ENCODE measurements around the gene PCNX2.
"Not testable (repeated sequence)": the region's sequence is repeated elsewhere in the genome, so short reads cannot be mapped to it uniquely, and the experiment has no call there.

Gene PCNX2

GRCh38 chr1:233179638-233180037, 115.9 kb downstream of the PCNX2 start:
- in situ Hi-C loops (cut with MboI; ENCODE audit: low sequenced_read_pairs): loop anchor here (10.0 kb wide), 1 partner anchor 545 kb away; the partner anchor contains the start of gene SIPA1L2

GRCh38 chr1:233172201-233172600, 123.3 kb downstream of the PCNX2 start:
- in situ Hi-C loops (cut with MboI; ENCODE audit: low sequenced_read_pairs): loop anchor here (10.0 kb wide), 1 partner anchor 537 kb away; the partner anchor contains the start of gene SIPA1L2

DNA sequence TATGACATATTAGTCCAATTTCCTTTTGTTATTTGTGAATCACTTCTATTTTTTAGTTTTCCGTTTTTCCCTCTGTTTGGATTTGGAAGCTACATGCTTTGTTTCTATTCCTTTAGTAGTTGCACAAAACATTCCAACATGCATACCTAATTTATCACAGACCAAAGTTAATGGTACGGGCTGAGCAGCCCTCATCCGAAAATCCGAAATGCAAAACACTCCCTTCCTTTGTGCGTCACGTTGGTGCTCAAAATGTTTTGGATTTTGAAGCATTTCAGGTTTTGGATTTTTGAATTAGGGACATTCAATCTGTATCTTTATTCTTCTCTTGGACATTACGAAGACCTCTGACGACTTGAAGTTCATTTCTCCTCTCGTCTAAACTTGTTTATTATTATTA, 124.8 kb downstream of the PCNX2 start:
- in situ Hi-C loops (cut with MboI; ENCODE audit: low sequenced_read_pairs): loop anchor here (10.0 kb wide), 1 partner anchor 536 kb away; the partner anchor contains the start of gene SIPA1L2

- in situ Hi-C loops (cut with MboI; ENCODE audit: low sequenced_read_pairs): no loop called here
Measured at GRCh38 chr1:233168384-233168783, 127.1 kb downstream of the PCNX2 start.

DNA sequence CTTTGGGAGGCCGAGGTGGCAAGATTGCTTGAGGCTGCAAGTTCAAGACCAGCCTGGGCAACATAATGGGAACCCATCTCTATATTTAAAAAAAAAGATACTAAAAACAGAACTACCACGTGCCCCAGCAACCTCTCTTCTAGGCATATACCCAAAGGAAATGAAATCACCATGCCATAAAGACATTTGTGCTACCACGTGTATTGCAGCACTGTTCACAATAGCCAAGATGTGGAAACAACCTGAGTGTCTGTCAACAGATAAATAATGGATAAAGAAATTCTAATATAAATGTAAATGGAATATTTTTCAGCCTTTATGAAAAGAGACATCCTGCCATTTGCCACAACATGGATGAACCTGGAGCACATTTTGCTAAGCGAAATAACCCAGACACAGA, 128.6 kb downstream of the PCNX2 start:
- in situ Hi-C loops (cut with MboI; ENCODE audit: low sequenced_read_pairs): no loop called here

GRCh38 chr1:233163696-233164095, 131.8 kb downstream of the PCNX2 start:
- in situ Hi-C loops (cut with MboI; ENCODE audit: low sequenced_read_pairs): no loop called here

DNA sequence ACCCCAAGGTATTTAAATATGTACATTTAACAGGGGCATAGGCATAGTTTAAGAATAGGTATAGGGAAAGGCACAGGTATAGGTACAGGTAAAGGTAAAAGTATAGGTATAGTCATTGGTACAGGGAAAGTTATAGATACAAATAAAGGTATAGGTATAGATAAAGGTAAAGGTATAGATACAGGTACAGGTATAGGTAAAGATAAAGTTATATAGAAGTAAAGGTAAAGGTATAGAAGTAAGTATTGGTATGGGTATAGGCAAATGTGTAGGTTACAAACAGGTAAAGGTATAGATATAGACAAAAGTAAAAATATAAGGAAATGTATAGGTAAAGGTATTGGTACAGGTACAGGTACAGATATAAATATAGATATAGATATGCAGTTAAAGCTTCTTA, 137.2 kb downstream of the PCNX2 start:
- in situ Hi-C loops (cut with MboI; ENCODE audit: low sequenced_read_pairs): no loop called here

- in situ Hi-C loops (cut with MboI; ENCODE audit: low sequenced_read_pairs): no loop called here
Measured at GRCh38 chr1:233157245-233157644, 138.3 kb downstream of the PCNX2 start.

DNA sequence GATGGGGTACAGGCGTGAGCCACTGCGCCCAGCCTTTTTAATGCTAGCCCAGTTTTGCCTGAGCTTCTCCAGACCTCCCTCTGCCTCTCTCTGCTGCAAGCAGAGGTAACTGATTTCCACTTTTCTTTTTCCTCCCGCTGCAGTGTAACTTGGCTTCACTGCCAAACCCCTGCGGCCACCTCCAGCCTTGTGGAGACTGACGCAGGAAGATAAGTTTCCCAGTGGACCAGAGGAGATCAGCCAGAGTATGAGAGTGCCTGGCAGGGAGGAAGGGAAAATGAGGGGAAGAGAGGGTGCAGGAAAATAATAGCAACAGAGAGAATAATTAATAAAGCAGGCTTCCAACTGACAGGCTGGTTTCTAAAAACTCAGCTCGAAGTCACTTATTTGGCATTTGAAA, 143.7 kb downstream of the PCNX2 start:
- in situ Hi-C loops (cut with MboI; ENCODE audit: low sequenced_read_pairs): no loop called here

DNA sequence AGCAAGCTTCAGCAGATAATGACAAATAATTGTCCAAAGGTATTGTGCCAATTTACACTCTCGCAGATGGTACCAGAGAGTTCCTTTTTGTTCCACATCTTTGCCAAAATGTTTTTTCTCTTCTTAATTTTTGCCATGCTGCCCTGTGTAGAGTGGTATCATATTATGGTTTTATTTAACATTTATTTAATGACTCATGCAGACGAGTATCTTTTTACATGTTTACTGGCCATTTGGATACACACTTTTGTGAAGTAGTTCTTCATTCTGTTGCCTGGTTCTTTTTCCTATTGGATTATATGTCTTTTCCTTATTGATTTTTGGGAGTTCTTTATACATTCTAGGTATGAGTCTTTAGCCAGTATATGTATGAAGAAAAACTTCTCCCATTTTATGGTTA, 151.1 kb downstream of the PCNX2 start:
- in situ Hi-C loops (cut with MboI; ENCODE audit: low sequenced_read_pairs): no loop called here

DNA sequence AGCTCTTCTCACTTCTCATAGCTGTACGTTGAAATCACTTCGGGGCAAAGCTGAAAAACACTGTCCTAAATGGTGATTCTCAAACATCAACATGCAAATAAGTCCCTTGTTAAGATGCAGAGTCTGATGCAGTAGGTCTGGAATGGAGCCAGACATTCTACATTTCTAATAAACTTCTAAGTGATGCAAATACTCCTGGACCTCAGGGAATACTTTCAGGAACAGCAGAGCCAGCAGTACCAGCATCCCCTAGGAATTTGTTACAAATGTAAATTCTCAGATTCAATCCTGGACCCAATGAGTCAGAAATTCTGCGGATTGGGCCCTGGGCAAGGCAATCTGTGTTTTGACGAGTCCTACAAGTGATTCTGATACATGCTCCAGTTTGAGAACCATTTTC, 152.3 kb downstream of the PCNX2 start:
- in situ Hi-C loops (cut with MboI; ENCODE audit: low sequenced_read_pairs): no loop called here

- in situ Hi-C loops (cut with MboI; ENCODE audit: low sequenced_read_pairs): no loop called here
Measured at GRCh38 chr1:233140974-233141373, 154.6 kb downstream of the PCNX2 start.

- in situ Hi-C loops (cut with MboI; ENCODE audit: low sequenced_read_pairs): no loop called here
Measured at GRCh38 chr1:233140499-233140898, 155.0 kb downstream of the PCNX2 start.

- in situ Hi-C loops (cut with MboI; ENCODE audit: low sequenced_read_pairs): no loop called here
Measured at GRCh38 chr1:233138788-233139585, 156.5 kb downstream of the PCNX2 start.

DNA sequence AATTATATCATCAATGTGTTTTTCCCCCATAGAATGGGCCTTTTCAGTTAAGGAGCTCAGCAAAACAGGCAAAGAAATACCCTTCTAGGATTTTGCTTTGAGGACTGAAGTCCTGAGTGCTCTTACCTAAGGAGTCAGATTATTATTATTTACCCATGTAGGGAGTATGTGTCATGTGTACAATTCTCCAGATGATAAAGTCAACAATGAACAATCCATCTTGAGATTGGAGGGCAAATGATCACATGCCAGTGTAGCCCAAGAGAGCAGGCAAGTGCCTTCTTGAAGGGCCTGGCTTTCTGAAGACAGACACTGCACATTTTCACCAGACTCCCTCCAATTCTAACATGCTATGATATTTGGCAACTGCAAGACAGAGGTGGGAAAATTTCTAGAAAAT, 159.7 kb downstream of the PCNX2 start:
- in situ Hi-C loops (cut with MboI; ENCODE audit: low sequenced_read_pairs): no loop called here

- in situ Hi-C loops (cut with MboI; ENCODE audit: low sequenced_read_pairs): no loop called here
Measured at GRCh38 chr1:233132445-233132844, 163.1 kb downstream of the PCNX2 start.

DNA sequence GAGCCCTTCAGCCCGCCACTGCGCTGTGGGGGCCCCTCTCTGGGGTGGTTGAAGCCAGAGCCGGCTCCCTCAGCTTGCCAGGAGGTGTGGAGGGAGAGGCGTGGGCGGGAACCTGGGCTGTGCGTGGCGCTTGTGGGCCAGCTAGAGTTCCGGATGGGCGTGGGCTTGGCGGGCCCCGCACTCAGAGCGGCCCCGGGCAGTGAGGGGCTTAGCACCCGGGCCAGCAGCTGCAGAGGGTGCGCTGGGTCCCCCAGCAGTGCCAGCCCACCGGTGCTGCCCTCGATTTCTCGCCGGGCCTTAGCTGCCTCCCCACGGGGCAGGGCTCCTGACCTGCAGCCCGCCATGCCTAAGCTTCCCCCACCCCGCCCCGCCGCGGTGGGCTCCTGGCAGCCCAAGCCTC, 166.5 kb downstream of the PCNX2 start:
- in situ Hi-C loops (cut with MboI; ENCODE audit: low sequenced_read_pairs): not testable (repeated sequence)

DNA sequence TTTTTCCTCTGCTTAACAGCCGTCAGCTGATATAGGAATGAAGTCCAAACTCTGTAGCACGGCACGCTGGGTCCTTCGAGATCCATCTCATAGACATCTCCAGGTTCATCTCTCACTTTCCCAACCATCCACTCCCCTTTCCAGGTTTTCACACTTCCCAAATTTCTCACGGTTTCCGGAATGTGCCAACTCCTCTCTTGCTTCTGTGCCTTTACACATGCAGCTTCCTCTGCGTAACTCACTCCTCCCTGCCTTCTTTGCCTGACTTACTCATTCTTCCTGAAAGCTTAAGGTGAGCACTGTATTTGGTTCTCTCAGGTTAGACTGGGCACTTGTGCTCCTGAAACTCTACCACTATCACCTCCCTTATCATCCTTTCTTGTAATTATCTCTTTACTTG, 168.4 kb downstream of the PCNX2 start:
- in situ Hi-C loops (cut with MboI; ENCODE audit: low sequenced_read_pairs): no loop called here

DNA sequence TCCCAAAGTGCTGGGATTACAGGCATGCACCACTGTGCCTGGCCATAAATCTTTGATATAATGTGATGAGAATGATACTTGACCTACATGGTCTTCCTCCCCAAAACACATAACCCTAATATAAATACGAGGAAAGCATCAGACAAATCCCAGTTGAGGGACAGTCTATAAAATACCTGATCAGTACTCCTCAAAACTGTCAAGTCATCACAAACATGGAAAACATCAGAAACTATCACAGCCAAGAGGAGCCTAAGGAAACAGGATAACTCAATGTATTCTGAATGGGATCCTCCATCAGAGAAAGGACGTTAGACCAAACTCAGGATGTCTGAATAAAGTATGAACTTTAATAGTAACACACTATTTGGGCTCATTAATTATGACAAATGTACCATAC, 172.7 kb downstream of the PCNX2 start:
- in situ Hi-C loops (cut with MboI; ENCODE audit: low sequenced_read_pairs): no loop called here

DNA sequence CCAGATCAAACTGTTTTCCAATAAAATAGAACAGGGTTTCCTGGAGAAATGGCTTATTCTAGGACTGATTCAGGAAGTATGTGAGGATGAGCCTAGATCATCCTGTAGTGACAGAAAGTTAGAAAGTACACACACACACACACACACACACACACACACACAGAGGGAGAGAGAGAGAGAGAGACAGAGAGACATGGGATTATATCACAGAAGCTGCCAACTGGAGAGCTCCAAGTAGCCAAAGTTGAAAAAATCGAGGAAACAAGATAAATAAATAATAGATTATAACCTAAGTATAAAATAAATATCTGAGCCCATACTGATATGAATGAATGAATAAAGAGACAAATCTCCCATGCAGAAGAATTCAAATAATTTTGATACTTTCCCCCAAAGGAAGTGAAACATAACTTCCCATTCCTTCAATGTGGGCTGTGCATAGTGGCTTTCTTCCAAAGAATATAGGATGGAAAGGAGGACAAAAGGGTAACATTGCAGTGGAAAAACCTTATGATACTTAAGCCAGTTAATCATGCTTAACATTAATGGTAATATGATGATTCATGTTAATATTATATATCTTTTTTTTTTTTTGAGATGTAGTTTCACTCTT, 173.5 kb downstream of the PCNX2 start:
- in situ Hi-C loops (cut with MboI; ENCODE audit: low sequenced_read_pairs): no loop called here

DNA sequence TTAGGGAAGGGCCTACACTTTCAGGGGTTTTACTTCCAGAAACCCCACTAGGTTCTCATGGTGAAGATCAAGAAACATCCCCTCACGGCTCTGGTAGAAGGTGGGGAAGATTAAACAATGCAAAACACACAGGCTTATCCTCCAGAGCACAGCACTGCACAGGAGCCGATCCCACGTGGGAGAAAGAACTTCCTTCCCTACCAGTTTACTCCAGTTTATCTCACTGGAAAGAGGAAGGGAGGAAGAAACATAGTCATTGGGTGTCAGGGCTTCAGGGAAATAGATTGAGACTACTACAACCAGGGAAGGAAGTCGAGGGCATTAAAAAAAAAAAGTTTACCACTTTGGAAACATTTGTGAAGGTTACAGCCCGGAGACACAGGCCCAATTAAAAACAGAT, 180.7 kb downstream of the PCNX2 start:
- in situ Hi-C loops (cut with MboI; ENCODE audit: low sequenced_read_pairs): no loop called here

DNA sequence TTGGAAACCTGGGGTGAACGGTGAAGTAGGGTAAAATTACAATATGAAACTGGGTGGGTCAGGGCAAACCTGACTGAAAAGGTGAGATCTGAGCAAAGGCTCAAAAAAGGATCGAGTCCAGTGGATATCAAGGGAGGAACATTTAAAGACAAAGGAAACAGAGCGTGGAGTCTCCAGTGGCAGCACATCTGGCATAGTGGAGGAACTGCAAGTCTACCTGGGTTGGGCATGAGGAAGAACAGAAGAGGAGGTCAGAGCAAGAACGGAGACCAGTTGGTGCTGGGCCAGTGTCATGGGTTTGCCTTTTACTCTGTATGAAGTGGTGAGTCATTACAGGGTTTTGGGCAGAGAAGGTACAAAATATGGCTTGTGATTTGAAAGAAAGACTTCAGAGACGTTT, 181.4 kb downstream of the PCNX2 start:
- in situ Hi-C loops (cut with MboI; ENCODE audit: low sequenced_read_pairs): no loop called here
